ENCODE results near the gene SCIN. TPM values are rescaled to one million over a fixed set of nuclear protein-coding genes. Genes with fewer than 3 reads are reported as not detected.

The SCIN gene
- total and polyA plus RNA-seq, 11 donors: 0.01 to 1.7 (median 0.87) TPM; not detected in 5

DNA sequence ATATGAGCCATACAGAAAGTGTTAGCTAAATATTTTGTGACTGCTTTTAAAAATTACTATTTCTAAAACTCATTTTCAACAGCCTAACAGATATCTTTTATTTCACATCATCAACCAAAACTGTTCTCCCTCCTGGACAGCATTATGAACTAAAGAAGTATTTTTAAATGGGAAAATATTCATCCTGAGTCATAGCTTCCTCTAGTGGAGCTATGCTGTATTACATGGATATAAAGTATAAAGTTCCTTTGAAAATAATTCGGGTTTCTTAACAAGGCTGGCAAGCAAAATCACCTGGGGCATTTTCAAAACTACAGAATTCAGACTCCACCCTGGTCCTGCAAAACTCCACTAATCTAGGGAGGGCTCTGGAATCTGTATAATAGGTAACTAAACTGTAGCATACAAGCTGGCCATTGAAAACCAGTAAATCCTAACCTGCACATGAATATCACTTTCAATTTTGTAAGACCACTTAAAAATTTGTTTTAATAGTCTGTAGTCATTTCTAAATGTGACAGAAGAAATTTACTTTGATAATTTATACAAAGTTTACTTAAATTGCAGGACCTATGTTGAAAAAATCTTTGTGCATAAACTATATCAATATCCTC is 53.5 kb downstream of the SCIN start:
- no peak overlapping the region for H3K27ac ChIP-seq
- DNase-seq (no peak), ATAC-seq (no peak)
- intact Hi-C loops (cut with DNase I): loop anchor here in 6 of 10 donors (5.0 kb wide), 2 partner anchors 97 to 102 kb away; no protein-coding TSS in a partner anchor
- H3K27me3 ChIP-seq: no peaks in the 10 kb centered on the region
- TF ChIP-seq POLR2A (IDR thresholded peaks at IDR 0.05): no peak
- TF ChIP-seq, protein P1, sequence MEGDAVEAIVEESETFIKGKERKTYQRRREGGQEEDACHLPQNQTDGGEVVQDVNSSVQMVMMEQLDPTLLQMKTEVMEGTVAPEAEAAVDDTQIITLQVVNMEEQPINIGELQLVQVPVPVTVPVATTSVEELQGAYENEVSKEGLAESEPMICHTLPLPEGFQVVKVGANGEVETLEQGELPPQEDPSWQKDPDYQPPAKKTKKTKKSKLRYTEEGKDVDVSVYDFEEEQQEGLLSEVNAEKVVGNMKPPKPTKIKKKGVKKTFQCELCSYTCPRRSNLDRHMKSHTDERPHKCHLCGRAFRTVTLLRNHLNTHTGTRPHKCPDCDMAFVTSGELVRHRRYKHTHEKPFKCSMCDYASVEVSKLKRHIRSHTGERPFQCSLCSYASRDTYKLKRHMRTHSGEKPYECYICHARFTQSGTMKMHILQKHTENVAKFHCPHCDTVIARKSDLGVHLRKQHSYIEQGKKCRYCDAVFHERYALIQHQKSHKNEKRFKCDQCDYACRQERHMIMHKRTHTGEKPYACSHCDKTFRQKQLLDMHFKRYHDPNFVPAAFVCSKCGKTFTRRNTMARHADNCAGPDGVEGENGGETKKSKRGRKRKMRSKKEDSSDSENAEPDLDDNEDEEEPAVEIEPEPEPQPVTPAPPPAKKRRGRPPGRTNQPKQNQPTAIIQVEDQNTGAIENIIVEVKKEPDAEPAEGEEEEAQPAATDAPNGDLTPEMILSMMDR (IDR thresholded peaks at IDR 0.05): peak; percentile 50 to 74 (median 70)
- 21 to 44% (median 32%) methylated on average over 1 of the region's 1 CpG for WGBS, 4 donors
- no peak overlapping the region for H3K4me3 ChIP-seq
- peaks cover 0 to 4% (median 0%) of the 10 kb centered on the region in 12 donors for H3K4me1 ChIP-seq
- H3K36me3 ChIP-seq: no peaks in the 10 kb centered on the region
- H3K9me3 ChIP-seq: no peaks in the 10 kb centered on the region

DNA sequence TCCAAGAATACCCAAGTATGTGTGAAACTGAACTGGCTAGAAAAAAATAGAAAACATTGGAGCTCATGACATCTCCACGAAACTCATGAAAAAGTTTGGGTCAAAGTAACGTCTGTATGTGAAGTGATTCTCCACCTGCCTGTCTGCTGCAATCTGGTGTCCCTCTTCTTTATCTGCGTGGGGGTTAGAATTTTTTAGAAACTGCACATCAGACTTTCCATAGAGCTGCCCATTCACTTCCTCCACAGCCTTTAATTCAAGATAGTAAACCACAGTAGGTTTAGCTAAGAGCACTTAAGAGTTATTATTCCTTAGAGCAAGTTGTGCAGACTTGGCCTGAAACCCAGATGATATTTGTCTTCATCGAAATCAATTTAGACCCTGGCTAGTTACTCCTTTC is 55.3 kb downstream of the SCIN start:
- Histone ChIP-seq H3K27ac (no peak overlapping the region), H3K4me3 (no peak overlapping the region), H3K9me3 (no peaks in the 10 kb centered on the region), H3K36me3 (no peaks in the 10 kb centered on the region), H3K27me3 (no peaks in the 10 kb centered on the region), H3K4me1 (peaks cover 0 to 4% (median 0%) of the 10 kb centered on the region in 12 donors)
- ATAC-seq (no peak), DNase-seq (no peak)
- TF ChIP-seq, protein P1 (IDR thresholded peaks at IDR 0.05): no peak
- no peak for TF ChIP-seq POLR2A (IDR thresholded peaks at IDR 0.05)
- 39 to 49% (median 49%) methylated on average over 4 of the region's 4 CpGs for WGBS, 4 donors
- intact Hi-C loops (cut with DNase I): loop anchor here in 1 of 10 donors (5.0 kb wide), 1 partner anchor 104 kb away; no protein-coding TSS in a partner anchor

DNA sequence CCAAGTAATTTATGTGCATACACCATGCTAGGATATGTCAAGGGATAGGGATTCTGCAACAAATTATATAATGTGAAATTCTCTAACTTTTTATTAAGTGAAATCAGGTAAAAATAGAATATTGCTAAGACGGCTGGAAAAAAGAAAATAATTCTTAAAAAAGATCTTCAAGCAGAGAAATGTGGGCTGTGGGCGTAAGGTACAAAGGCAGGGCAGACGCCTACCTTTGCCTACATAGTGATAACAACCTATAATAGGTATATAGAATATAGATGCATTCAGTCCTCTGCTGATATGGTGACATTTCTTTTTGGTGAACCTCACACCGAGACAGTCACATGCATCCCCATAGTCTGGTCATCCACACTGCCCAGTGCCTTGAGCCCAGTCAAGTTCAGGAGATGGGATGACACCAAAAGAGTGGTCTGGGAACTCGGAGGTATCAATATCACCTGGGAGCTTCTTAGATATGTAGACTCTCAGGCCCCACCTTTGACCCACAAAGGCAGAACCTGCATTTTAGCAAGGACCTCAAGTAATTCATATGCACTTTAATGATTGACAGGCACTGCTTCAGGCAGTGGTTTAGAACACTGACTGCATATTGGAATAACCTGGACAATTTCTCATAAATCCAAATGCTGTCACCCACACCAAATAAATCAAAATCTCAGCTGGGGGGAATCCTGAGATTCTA is 59.4 kb downstream of the SCIN start:
- no peaks in the 10 kb centered on the region for H3K9me3 ChIP-seq
- ATAC-seq (no peak), DNase-seq (no peak)
- intact Hi-C loops (cut with DNase I): loop anchor here in 4 of 10 donors (5.0 to 10.0 kb wide), 3 partner anchors 95 to 545 kb away; no protein-coding TSS in a partner anchor
- TF ChIP-seq, protein P1 (IDR thresholded peaks at IDR 0.05): no peak
- TF ChIP-seq POLR2A (IDR thresholded peaks at IDR 0.05): no peak
- no peaks in the 10 kb centered on the region for H3K4me1 ChIP-seq
- H3K36me3 ChIP-seq: no peaks in the 10 kb centered on the region
- no peak overlapping the region for H3K27ac ChIP-seq
- H3K27me3 ChIP-seq: peaks cover 0 to 13% (median 0%) of the 10 kb centered on the region in 9 donors
- no peak overlapping the region for H3K4me3 ChIP-seq
- WGBS, 4 donors: 86 to 92% (median 90%) methylated on average over 5 of the region's 5 CpGs

DNA sequence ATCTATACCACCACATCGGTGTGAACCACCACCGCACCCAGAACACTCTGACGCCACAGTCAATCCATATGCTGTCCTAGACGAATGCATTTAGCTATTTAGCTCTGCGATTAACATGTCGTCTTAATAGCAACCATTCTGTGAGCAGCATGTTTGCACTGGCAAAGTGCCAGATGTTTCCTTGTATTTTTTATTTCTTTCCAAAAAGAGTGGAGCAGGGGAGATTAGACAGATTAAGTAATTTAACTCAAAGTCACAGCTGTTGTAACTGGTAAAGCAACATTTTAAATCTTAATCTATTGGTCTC is 59.9 kb downstream of the SCIN start:
- DNase-seq: no peak
- Histone ChIP-seq H3K36me3 (no peaks in the 10 kb centered on the region), H3K4me1 (no peaks in the 10 kb centered on the region), H3K9me3 (no peaks in the 10 kb centered on the region), H3K27ac (no peak overlapping the region), H3K27me3 (peaks cover 0 to 14% (median 0%) of the 10 kb centered on the region in 9 donors), H3K4me3 (no peak overlapping the region)
- ATAC-seq: no peak
- intact Hi-C loops (cut with DNase I): loop anchor here in 3 of 10 donors (5.0 to 10.0 kb wide), 3 partner anchors 96 to 544 kb away; no protein-coding TSS in a partner anchor
- no peak for TF ChIP-seq POLR2A (IDR thresholded peaks at IDR 0.05)
- TF ChIP-seq, protein P1 (IDR thresholded peaks at IDR 0.05): no peak
- WGBS, 4 donors: 49 to 66% (median 61%) methylated on average over 6 of the region's 6 CpGs
